HEK293 (cell line): ENCODE measurements around the gene HOXB7.

Source experiments
- CTCF ChIP-seq: fragments of 450-650 bp; formaldehyde crosslinking; IDR thresholded peaks from 2 replicates; pipeline ENCODE4 v1.5.1; 2016; ENCODE audit warnings: missing biosample characterization, missing genetic modification characterization
- ZNF518A ChIP-seq: fragments of 450-650 bp; formaldehyde crosslinking; conservative IDR thresholded peaks from 2 replicates; pipeline ENCODE4 v1.5.1; 2016; ENCODE audit warnings: low read depth, missing biosample characterization, missing genetic modification characterization
- ZNF530 ChIP-seq: fragments of 450-650 bp; formaldehyde crosslinking; IDR thresholded peaks from 2 replicates; pipeline ENCODE4 v1.5.1; 2016; ENCODE audit warnings: low read depth, missing biosample characterization, missing genetic modification characterization
- ZNF654 ChIP-seq: fragments of 450-650 bp; formaldehyde crosslinking; IDR thresholded peaks from 2 replicates; pipeline ENCODE4 v1.5.1; 2016; ENCODE audit warnings: low read depth, missing biosample characterization, missing genetic modification characterization
- ZSCAN23 ChIP-seq: fragments of 450-650 bp; formaldehyde crosslinking; IDR thresholded peaks from 2 replicates; pipeline ENCODE4 v1.5.1; 2016; ENCODE audit warnings: missing biosample characterization, missing genetic modification characterization
- TF ChIP-seq, protein P1 (sequence below): fragments of 450-650 bp; formaldehyde crosslinking; IDR thresholded peaks from 2 replicates; pipeline ENCODE4 v1.5.0; 2017; ENCODE audit warnings: missing biosample characterization, missing genetic modification characterization, borderline replicate concordance
- TF ChIP-seq, protein P2 (sequence below): fragments of 450-650 bp; formaldehyde crosslinking; IDR thresholded peaks from 2 replicates; pipeline ENCODE4 v1.5.1; 2016; ENCODE audit warnings: missing biosample characterization, missing genetic modification characterization

- TF ChIP-seq, protein P1, sequence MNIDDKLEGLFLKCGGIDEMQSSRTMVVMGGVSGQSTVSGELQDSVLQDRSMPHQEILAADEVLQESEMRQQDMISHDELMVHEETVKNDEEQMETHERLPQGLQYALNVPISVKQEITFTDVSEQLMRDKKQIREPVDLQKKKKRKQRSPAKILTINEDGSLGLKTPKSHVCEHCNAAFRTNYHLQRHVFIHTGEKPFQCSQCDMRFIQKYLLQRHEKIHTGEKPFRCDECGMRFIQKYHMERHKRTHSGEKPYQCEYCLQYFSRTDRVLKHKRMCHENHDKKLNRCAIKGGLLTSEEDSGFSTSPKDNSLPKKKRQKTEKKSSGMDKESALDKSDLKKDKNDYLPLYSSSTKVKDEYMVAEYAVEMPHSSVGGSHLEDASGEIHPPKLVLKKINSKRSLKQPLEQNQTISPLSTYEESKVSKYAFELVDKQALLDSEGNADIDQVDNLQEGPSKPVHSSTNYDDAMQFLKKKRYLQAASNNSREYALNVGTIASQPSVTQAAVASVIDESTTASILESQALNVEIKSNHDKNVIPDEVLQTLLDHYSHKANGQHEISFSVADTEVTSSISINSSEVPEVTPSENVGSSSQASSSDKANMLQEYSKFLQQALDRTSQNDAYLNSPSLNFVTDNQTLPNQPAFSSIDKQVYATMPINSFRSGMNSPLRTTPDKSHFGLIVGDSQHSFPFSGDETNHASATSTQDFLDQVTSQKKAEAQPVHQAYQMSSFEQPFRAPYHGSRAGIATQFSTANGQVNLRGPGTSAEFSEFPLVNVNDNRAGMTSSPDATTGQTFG (tag by site-specific recombination): no peak
- no peak for TF ChIP-seq CTCF (tag by site-specific recombination)
- no peak for TF ChIP-seq ZNF530 (tag by site-specific recombination)
- no peak for TF ChIP-seq ZNF654 (tag by site-specific recombination)
- TF ChIP-seq, protein P2, sequence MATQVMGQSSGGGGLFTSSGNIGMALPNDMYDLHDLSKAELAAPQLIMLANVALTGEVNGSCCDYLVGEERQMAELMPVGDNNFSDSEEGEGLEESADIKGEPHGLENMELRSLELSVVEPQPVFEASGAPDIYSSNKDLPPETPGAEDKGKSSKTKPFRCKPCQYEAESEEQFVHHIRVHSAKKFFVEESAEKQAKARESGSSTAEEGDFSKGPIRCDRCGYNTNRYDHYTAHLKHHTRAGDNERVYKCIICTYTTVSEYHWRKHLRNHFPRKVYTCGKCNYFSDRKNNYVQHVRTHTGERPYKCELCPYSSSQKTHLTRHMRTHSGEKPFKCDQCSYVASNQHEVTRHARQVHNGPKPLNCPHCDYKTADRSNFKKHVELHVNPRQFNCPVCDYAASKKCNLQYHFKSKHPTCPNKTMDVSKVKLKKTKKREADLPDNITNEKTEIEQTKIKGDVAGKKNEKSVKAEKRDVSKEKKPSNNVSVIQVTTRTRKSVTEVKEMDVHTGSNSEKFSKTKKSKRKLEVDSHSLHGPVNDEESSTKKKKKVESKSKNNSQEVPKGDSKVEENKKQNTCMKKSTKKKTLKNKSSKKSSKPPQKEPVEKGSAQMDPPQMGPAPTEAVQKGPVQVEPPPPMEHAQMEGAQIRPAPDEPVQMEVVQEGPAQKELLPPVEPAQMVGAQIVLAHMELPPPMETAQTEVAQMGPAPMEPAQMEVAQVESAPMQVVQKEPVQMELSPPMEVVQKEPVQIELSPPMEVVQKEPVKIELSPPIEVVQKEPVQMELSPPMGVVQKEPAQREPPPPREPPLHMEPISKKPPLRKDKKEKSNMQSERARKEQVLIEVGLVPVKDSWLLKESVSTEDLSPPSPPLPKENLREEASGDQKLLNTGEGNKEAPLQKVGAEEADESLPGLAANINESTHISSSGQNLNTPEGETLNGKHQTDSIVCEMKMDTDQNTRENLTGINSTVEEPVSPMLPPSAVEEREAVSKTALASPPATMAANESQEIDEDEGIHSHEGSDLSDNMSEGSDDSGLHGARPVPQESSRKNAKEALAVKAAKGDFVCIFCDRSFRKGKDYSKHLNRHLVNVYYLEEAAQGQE: no peak
- TF ChIP-seq ZNF518A (tag by site-specific recombination): no peak
- TF ChIP-seq ZSCAN23 (tag by site-specific recombination): no peak
These were observed 37.1 kb upstream of the HOXB7 start for GRCh38 chr17:48647963-48648245.
